ENCODE data around the gene BTBD16.

BTBD16 gene

DNA sequence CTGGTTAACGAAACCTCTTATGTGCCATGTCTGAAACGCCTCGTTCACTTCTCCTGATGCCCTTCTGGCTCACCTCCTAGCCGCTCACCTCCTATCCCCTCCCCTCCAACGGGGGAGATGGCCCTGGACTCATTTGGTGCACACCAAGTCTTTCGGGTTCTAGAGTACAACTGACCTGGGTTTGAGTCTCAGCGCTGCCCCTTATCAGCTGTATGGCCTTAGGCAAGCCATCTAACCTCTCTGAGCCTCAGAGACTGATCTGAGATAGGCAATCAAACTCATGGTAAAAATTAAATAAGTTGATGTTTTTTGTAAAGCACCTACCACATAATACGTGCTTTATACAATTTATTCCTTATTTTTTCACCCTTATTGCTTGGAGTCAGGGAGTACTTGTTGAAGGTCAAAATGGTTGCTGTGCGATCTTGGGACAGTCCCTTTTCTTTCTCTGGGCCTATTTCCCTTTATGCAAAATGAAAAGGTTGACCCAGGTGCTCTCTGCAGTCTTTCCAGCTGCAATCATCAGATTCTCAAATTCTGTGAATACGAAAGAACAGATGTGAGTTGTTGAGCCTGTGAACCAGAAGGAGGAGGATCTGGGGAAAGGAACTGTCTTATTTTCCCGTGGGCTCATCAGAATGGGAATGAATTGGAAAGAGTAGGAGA is 72.2 kb downstream of the BTBD16 start:
- no peak for DNase-seq (ENCODE audit: low read depth)

GRCh38 chr10:122343936-122344335 is 72.8 kb downstream of the BTBD16 start:
- no peak for DNase-seq (ENCODE audit: low read depth)

DNA sequence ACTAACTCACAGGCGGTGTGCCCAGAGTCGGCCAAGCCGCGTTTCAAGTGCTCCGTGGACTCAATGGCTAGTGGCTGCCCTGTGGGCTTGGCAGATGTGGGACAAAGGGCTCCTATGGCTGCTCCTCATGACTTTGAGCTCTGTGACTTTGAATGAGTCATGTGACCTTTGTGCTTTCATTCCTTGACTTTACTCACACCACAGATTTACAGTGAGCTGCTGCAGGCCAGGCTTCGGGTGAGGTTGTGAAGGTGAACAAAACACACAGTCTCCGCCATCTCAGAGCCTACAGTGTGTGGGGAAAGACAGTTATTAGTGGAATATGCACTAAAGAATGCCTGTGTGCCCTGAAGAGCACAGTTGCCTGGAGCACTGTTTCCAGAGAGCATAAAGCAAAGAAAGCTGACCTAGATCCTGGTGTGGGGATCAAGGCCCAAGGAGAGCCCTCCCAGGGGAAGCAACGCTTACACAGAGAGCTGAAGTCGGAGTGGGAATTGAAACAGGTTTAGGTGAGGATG is 73.7 kb downstream of the BTBD16 start:
- no peak for DNase-seq (ENCODE audit: low read depth)

DNA sequence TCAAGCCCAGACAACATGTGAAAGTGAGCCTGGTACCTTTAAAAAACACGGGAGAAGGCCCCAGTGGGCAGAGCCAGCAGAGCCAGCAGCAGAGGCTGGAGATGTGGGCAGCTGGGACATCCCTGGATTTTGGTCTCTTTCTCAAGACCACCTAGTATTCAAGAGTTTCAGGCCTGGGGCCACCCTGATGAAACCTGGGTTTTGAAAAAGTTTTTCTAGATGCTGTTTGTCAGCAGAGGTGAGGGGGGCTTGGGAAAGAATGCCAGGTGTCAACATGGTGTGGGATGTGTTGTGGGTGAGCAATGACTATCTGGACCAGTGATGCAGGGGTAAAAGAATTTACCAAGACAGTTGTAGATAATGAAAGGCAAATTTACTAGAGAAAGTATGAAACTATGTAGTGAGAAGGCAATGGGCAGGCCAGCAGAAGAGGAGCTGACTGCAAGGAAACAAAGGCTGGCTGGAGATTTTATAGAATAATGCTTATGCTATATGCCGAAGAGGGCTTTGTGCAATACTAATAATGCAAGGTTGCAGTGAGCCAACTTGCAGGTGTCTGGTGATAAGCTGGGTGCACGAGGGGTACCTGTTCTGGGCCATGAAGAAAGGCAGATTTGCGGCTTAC is 75.3 kb downstream of the BTBD16 start:
- DNase-seq (ENCODE audit: low read depth), result no peak

- DNase-seq (ENCODE audit: low read depth), result no peak
Observed at GRCh38 chr10:122347170-122347841, 76.2 kb downstream of the BTBD16 start.

DNA sequence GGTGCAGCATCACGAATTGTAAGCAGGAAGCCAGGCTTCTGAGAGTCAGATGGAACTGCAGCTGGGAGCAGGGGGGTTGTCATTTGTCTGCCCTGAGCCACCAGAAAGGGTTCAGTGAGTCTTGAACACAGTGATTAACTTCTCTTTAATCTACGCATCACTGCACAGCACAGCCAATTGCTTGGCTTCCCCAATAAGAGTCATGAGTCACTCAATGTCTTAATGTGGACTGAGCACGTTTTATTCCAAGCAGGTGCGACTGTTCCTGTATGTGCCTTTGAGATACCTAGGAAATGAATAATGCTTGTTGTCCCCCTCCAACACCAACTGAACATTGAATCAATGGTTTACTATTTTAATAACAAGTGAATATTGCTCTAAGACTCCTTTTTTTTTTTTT is 77.4 kb downstream of the BTBD16 start:
- no peak for DNase-seq (ENCODE audit: low read depth)

DNA sequence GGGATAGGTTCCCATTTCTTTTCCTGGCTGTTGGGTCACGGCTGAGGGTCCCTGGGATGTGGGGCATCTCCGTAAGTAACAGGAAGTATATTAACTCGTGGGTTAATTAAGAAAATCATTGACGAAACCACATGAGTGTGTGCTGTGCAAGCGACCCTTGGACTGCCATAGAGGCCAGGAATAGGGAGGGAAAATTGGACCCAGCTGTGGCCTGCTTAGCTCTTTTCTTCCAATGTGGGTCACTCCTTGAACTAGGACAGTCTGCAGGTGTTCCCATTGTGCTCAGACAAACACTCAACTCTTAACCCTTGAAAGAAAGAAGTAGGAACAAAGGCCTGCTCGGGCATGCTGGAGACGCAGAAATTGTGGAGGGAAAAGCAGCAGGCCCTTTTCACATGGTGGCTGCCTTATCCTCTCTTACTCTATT is 77.9 kb downstream of the BTBD16 start:
- DNase-seq (ENCODE audit: low read depth), result no peak

DNA sequence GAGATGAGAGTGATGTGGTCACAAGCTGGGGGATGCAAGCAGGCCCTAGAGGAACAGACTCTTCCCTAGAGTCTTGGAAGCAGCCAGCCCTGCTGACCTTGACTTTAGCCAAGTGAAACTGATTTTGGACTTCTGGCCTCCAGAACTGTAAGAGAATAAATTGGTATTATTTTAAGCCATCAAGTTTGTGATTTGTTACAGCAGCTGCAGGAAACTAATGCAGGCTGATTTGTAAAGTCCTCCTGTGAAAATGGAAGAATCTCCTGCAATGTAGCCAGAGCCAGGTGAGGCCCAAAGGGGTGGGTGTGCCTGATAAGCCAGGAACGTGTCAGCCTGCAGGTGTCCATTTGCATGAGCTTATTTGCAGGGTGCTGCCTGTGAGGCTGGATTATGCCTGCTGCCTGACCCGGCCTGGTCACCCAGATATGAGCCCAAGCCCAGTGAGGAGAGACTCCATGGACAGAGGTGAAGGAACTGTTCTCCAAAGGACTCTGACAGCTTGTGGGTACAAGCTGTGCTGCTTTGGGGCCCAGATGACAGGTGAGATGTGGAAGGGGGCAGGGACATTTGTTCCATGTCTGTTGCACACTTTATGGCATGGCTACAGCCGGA is 78.8 kb downstream of the BTBD16 start:
- no peak for DNase-seq (ENCODE audit: low read depth)

- no peak for DNase-seq (ENCODE audit: low read depth)
Observed at GRCh38 chr10:122350893-122351292, 79.8 kb downstream of the BTBD16 start.

DNA sequence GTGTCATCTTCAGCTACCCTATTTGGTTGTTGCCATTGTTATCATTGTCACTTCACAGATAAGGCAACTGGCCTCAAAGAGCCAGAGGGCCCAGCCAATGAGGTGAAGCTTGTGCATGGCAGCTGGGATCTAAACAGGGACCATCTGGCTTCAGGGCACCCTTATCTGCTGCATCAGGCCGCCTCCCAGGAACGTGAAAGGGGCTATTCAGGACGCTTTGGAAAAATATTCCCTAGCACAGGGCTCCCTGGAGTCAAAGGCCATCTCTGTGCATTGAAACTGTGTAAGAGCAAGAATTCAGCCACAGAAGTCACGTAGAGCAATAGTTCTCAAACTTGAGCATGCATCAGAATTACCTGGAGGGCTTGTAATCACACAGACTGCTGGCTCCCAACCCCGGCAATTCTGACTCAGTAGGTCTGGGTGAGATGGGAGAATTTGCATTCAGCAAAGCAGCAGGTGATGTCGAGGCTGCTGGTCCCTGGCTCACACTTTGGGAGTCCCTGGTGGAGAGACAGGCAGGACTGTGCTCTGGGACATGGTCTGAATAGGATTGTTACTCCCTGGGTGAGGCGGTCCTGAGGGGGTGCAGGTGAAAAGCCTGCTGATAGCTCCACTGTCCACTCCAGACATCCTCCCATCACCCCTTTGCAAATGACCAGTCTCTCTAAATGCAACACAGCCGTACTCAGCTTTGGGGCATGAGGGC is 81.9 kb downstream of the BTBD16 start:
- DNase-seq (ENCODE audit: low read depth), result no peak

DNA sequence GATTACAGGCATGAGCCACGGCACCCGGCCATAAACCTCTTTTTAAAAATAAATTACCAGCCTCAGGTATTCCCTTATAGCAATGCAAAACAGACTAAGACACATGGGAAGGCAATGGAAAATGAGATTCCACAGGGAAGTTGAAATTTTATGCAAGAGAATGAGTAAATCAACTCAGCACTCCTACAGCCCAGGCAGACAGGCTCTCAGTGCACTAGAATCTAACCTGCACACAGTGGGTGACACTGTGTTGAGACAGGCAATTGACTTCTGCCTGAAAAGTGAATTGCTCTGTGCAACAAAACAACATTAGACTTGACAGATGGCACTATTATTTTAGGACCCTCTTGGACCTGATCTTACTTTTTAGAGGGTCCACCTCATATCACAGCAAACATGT is 83.3 kb downstream of the BTBD16 start:
- no peak for DNase-seq (ENCODE audit: low read depth)

GRCh38 chr10:122357685-122358084 is 86.6 kb downstream of the BTBD16 start:
- no peak for DNase-seq (ENCODE audit: low read depth)

DNA sequence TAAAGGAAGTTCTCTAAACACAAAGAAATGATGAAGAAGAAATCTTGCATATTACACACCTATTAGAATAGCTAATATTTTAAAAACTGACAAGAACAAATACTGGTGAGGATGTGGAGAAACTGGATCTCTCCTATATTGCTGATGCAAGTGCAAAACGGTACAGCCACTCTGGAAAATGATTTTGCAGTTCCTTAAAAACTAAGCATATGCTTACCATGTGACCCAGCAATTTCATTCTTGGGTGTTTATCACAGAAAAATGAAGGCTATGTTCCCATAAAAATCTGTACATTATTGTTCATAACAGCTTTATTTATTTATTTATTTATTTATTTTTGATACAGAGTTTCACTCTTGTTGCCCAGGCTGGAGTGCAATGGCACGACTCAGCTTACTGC is 88.5 kb downstream of the BTBD16 start:
- no peak for DNase-seq (ENCODE audit: low read depth)

DNA sequence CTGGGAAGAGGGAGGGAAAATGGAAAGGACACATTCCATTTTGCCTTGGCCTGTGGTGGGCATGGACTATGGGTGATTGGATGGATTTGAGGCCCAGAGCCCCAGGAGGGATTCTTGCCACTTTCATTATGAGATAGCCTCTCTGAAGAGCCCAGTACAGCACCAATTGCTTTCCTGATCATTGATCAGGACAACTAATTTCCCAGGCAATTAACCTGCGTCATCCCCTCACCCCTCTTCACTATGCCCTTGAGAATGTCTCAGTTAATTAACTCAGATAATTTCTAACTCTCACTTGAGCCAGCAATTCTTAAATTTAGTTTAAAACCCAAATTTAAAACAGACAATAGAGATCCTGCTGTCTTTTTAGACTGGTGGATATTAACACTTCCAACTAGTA is 90.0 kb downstream of the BTBD16 start:
- no peak for DNase-seq (ENCODE audit: low read depth)

DNA sequence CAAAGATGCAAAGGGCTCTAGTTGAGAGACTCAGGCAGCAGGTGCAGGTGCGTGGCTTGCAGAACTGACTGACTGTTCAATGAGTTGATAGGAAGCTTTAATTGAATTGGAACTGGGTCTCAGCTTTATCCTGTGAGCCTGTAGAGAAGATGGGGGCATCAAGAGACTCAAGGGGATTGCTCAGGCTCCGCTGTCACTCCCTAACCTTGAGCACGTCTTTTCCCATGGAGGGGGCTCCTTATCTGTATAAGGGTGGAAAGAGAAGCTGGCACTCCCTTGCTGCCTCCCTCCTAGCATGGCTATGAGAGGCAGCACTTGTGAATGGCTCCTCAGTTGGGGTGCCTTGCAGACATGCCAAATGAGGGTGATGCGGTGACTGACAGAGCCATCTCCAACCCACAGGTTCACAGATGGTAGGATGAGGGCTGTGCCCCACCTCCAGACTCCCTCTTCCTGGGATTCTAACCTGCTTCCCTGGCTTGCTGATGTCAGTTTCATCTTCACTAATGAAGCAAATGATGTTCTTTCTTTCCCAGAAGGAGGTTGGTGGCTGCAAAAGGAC is 91.0 kb downstream of the BTBD16 start:
- no peak for DNase-seq (ENCODE audit: low read depth)

DNA sequence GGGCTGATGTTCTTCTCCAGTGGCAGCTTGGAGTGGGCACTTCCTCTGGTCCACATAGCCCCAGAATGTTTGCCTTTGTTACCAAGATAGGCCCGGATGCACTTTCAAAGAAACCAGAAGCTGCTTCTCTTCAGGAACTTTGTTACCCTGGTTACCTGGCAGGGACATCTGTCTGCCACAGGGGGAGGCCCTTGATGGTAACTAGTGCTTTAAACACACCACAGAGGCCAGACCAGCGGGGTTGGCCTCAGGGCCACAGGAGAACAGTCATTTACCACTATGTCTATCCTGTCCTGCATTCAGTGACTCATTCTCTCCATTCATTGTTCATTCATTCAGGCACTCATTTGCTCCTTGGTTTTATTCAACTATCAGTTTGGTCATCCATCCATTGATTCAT is 91.5 kb downstream of the BTBD16 start:
- no peak for DNase-seq (ENCODE audit: low read depth)

GRCh38 chr10:122363311-122363710 is 92.2 kb downstream of the BTBD16 start:
- DNase-seq (ENCODE audit: low read depth), result no peak

DNA sequence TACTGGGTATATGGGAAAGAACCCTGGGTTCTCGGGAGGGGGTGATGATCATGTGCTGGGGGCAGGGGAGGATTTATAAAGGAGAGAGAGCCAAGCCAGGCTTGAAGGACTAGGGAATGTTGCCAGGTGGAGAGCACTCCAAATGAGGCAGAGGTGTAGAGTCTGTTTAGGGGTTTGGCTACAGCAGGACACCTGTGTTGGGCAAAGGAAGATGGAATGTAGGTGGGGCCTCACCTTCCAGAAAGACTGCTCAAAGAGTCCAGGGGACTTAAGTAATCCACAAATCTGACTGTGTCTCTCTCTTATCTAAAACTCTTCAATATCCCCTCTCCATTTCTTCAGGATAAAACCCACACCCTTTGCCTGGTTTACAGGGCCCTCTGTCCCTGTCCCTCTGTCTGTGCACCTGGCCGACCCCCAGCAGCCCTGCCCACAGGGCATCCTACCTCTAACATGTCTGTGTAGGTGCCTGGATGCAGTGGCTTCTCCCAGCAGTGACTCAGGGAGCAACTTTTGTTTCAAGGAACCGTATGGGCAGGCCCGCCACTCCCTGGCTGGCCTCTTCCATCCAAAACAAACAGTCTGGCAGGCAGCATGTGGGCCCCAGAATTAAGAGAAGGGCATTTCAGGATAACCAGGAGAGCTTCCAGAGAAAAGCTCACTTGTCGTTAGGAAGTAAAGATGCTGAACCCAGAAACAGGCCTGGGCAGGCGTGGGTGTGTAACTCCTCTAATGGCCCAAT is 92.8 kb downstream of the BTBD16 start:
- DNase-seq (ENCODE audit: low read depth), result no peak

GRCh38 chr10:122368502-122369254 is 97.6 kb downstream of the BTBD16 start:
- no peak for DNase-seq (ENCODE audit: low read depth)

GRCh38 chr10:122373108-122373507 is 102.0 kb downstream of the BTBD16 start:
- no peak for DNase-seq (ENCODE audit: low read depth)
